ENCODE measurements around the gene TFCP2. TPM values are rescaled to one million over a fixed set of nuclear protein-coding genes. Genes with fewer than 3 reads are reported as not detected.

The TFCP2 gene
- polyA plus RNA-seq, 1 donor (not counting 4 experiments of a cell fraction or from before 2014, with no cell fraction given) = 27.2 TPM

DNA sequence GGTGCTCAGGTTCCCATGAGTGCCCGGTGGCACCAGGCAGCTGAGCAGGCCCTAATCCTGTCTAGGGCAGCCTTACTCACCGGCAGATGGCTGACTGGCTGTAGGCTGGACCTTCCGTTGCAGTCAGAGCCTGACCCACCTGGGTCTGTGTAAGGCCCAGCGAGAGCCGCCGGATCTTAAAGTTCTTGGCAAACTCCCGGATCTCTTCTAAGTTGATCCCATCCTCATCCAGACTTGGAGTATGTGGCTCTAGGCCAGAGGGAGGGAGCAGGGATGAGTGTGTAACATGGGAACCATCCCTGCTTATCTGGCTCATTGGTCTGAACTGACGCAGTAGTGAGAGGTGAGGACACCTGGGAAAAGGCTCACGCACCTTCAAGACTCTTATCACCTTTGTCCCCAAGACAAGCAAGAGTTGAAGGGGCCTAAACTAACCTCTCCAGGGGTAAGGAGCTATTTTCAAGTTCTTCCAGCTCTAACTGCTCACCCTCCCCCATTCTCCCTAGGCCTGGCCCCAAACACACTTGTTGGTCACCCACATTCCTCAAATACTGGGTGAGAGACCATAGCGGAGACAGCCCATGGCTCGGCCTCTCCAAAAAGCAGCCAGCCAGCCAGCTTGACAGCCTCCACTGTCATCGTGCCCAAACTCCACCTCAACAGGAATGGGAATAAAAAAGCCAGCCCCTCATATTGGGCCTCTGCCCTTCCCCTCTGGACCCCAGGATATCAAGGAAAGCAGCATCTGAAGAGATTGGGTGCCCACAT lies 18.8 kb upstream of the TFCP2 start:
- DNase-seq (ENCODE audit: low read depth, low spot score) (no peak), FAIRE-seq (no peak)
- no peaks in the 10 kb centered on the region for H3K79me2 ChIP-seq (ENCODE audit: control insufficient read depth, insufficient read depth, low read length)
- peaks cover 3% of the 10 kb centered on the region for H3K27me3 ChIP-seq (ENCODE audit: control insufficient read depth, extremely low read depth, insufficient read depth, low read length)
- no peak overlapping the region for H3K27ac ChIP-seq (ENCODE audit: control insufficient read depth, insufficient read depth, low read length)
- H3K9me3 ChIP-seq (ENCODE audit: control insufficient read depth, low read depth, low read length) = no peaks in the 10 kb centered on the region
- H3K9ac ChIP-seq (ENCODE audit: control insufficient read depth, extremely low read depth, insufficient read depth, low read length) = no peak overlapping the region
- H3K4me1 ChIP-seq (ENCODE audit: control insufficient read depth, extremely low read depth, insufficient read depth, low read length) = no peaks in the 10 kb centered on the region
- no peak overlapping the region for H2AFZ ChIP-seq (ENCODE audit: control insufficient read depth, low read length)
- no peak overlapping the region for H3K4me3 ChIP-seq (ENCODE audit: control insufficient read depth in 2 of 3, extremely low read depth in 1 of 3, insufficient read depth in 2 of 3, low read depth in 1 of 3, low read length in 3 of 3)
- no peak overlapping the region for H3K4me2 ChIP-seq (ENCODE audit: control insufficient read depth, extremely low read depth, insufficient read depth, low read depth, low read length)
- dilution Hi-C loops (cut with MboI; ENCODE audit: extremely low pct_ligation_motif_present, low sequenced_read_pairs) = no loop called here
- no peaks in the 10 kb centered on the region for H4K20me1 ChIP-seq (ENCODE audit: control insufficient read depth, extremely low read depth, insufficient read depth, low read length)
- TF ChIP-seq, protein P1, sequence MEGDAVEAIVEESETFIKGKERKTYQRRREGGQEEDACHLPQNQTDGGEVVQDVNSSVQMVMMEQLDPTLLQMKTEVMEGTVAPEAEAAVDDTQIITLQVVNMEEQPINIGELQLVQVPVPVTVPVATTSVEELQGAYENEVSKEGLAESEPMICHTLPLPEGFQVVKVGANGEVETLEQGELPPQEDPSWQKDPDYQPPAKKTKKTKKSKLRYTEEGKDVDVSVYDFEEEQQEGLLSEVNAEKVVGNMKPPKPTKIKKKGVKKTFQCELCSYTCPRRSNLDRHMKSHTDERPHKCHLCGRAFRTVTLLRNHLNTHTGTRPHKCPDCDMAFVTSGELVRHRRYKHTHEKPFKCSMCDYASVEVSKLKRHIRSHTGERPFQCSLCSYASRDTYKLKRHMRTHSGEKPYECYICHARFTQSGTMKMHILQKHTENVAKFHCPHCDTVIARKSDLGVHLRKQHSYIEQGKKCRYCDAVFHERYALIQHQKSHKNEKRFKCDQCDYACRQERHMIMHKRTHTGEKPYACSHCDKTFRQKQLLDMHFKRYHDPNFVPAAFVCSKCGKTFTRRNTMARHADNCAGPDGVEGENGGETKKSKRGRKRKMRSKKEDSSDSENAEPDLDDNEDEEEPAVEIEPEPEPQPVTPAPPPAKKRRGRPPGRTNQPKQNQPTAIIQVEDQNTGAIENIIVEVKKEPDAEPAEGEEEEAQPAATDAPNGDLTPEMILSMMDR (optimal IDR thresholded peaks at IDR 0.05 in 1 of 3, IDR thresholded peaks at IDR 0.05 in 1 of 3, conservative IDR thresholded peaks at IDR 0.05 in 1 of 3; ENCODE audit: extremely low read depth in 1 of 3, insufficient read depth in 2 of 3, low read length in 3 of 3) = no peak
- TF ChIP-seq EZH2 (IDR thresholded peaks at IDR 0.05; ENCODE audit: low read length) = no peak
- H3K9me1 ChIP-seq (ENCODE audit: control insufficient read depth, extremely low read depth, insufficient read depth, low read length) = no peaks in the 10 kb centered on the region
- no peaks in the 10 kb centered on the region for H3K36me3 ChIP-seq (ENCODE audit: control insufficient read depth in 2 of 2, extremely low read depth in 1 of 2, insufficient read depth in 2 of 2, low read length in 2 of 2)

DNA sequence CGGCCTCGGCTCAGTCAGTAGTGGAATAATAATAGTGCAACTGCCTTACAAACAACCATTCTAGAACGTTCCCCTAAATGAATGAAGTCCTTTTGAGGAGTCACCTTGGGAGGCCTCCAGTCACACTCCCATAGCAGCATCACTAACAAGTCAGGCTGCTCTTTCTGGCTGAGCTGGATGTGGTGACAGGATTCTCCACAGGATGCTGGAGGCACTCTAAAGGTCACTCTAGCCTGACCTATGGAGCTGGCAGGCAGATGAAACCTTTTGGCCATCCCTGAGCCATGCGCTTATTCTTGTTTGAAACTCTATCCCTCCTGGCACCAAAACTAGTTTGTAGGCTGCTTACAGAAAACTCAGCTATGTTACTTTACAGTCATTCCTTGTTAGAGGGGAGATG lies 17.9 kb upstream of the TFCP2 start:
- no peak overlapping the region for H3K4me2 ChIP-seq (ENCODE audit: control insufficient read depth, extremely low read depth, insufficient read depth, low read depth, low read length)

More for the DNA sequence above, 17.9 kb upstream of the TFCP2 start:
- H3K27me3 ChIP-seq (ENCODE audit: control insufficient read depth, extremely low read depth, insufficient read depth, low read length) = peaks cover 3% of the 10 kb centered on the region
- no peak overlapping the region for H2AFZ ChIP-seq (ENCODE audit: control insufficient read depth, low read length)
- no peak overlapping the region for H3K27ac ChIP-seq (ENCODE audit: control insufficient read depth, insufficient read depth, low read length)
- no peaks in the 10 kb centered on the region for H3K9me1 ChIP-seq (ENCODE audit: control insufficient read depth, extremely low read depth, insufficient read depth, low read length)
- H3K79me2 ChIP-seq (ENCODE audit: control insufficient read depth, insufficient read depth, low read length) = no peaks in the 10 kb centered on the region
- FAIRE-seq = no peak
- no peaks in the 10 kb centered on the region for H3K9me3 ChIP-seq (ENCODE audit: control insufficient read depth, low read depth, low read length)
- H3K4me1 ChIP-seq (ENCODE audit: control insufficient read depth, extremely low read depth, insufficient read depth, low read length) = no peaks in the 10 kb centered on the region
- no peak for DNase-seq (ENCODE audit: low read depth, low spot score)
- dilution Hi-C loops (cut with MboI; ENCODE audit: extremely low pct_ligation_motif_present, low sequenced_read_pairs) = no loop called here
- H3K36me3 ChIP-seq (ENCODE audit: control insufficient read depth in 2 of 2, extremely low read depth in 1 of 2, insufficient read depth in 2 of 2, low read length in 2 of 2) = no peaks in the 10 kb centered on the region
- H3K4me3 ChIP-seq (ENCODE audit: control insufficient read depth in 2 of 3, extremely low read depth in 1 of 3, insufficient read depth in 2 of 3, low read depth in 1 of 3, low read length in 3 of 3) = no peak overlapping the region
- no peak for TF ChIP-seq EZH2 (IDR thresholded peaks at IDR 0.05; ENCODE audit: low read length)
- TF ChIP-seq, protein P1 (optimal IDR thresholded peaks at IDR 0.05 in 1 of 3, IDR thresholded peaks at IDR 0.05 in 1 of 3, conservative IDR thresholded peaks at IDR 0.05 in 1 of 3; ENCODE audit: extremely low read depth in 1 of 3, insufficient read depth in 2 of 3, low read length in 3 of 3) = no peak
- no peak overlapping the region for H3K9ac ChIP-seq (ENCODE audit: control insufficient read depth, extremely low read depth, insufficient read depth, low read length)
- H4K20me1 ChIP-seq (ENCODE audit: control insufficient read depth, extremely low read depth, insufficient read depth, low read length) = no peaks in the 10 kb centered on the region
